Lower leg skin (tissue), 4 donors: Measurements from ENCODE around the gene ATG7. TPM values are rescaled to one million over a fixed set of nuclear protein-coding genes. Genes with fewer than 3 reads are reported as not detected.

Experiments used
- DNase-seq, 2 donors: peaks; one replicate each; pipeline ENCODE4 v3.0.0-alpha.2; 2019; ENCODE audit warnings: low spot score in 2 of 2
- H3K4me3 ChIP-seq: fragments of 200-600 bp; sonication (generic); 2 replicates; pipeline ENCODE4 v1.5.1; 2017; ENCODE audit warnings: mild to moderate bottlenecking, low read depth; ENCODE audit not compliant: poor library complexity, severe bottlenecking
- CTCF ChIP-seq, 3 donors: fragments of 450-650 bp; IDR thresholded peaks; one replicate each; pipeline ENCODE4 v1.5.1; 2016; ENCODE audit warnings: antibody characterized with exemption in 3 of 3, mild to moderate bottlenecking in 3 of 3, moderate library complexity in 2 of 3
- POLR2A ChIP-seq, 2 donors: fragments of 450-650 bp; IDR thresholded peaks; one replicate each; pipeline ENCODE4 v1.6.1; 2016 to 2017; ENCODE audit warnings: antibody characterized with exemption in 2 of 2, mild to moderate bottlenecking in 1 of 2, moderate library complexity in 1 of 2
- WGBS, 2 donors: methylation state at CpG; one replicate each; pipeline ENCODE4 v1.1.5; 2018; 5-methylcytosine and 5-hydroxymethylcytosine counted together
- intact Hi-C: fragments of 100-400 bp; cut with DNase I; formaldehyde crosslinking; loops from one replicate; pipeline ENCODE4 v1.15.0; 2023; ENCODE audit warnings: low total_unique reads
- total RNA-seq, 4 donors: library from RNA; depleted of rRNA; stranded (reverse); fragments of >200 nt; gene quantifications; one replicate each; pipeline ENCODE4 v1.1.0, GENCODE V29; 2016

The ATG7 gene
- total RNA-seq, 4 donors from 2014 or later = 38.8 to 110 (median 53.2) TPM

DNA sequence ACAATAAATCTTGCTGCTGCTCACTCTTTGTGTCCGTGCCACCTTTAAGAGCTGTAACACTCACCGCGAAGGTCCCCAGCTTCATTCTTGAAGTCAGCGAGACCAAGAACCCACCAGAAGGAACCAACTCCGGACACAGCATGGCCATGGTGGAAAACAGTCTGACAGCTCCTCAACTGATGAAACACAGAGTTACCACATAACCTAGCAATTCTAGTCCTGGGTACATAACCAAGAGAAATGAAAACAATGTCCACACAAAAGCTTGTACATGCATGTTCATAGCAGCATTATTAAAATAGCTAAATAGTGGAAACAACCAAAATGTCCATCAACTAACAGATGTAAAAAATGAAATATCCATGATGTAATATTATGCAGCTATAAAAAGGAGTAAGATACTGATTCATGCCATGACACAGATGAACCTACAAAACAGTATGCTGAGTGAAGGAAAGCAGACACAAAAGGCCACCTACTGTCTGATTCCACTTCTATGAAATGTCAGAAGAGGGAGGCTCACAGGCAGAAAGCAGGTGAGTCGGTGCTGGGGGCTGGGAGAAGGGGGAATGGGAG is 334.8 kb downstream of the ATG7 start:
- intact Hi-C loops = no loop called here
- 88 to 95% methylated on average over 6 of the region's 6 CpGs for WGBS, 2 donors
- no peak for DNase-seq
- TF ChIP-seq CTCF (IDR thresholded peaks at IDR 0.05) (no peak), POLR2A (IDR thresholded peaks at IDR 0.05) (no peak)
- no peak overlapping the region for H3K4me3 ChIP-seq

Other genes with a start within 250 kb of the ATG7 start
- gene HRH1, start 117.9 kb upstream of the ATG7 start, total RNA-seq = 10 to 100 TPM in 2 of 4 donors, 1 to 10 TPM in 2; 6.4 to 19.8 (median 10.1) TPM